Measurements from ENCODE around the gene GRM4.

Gene GRM4

DNA sequence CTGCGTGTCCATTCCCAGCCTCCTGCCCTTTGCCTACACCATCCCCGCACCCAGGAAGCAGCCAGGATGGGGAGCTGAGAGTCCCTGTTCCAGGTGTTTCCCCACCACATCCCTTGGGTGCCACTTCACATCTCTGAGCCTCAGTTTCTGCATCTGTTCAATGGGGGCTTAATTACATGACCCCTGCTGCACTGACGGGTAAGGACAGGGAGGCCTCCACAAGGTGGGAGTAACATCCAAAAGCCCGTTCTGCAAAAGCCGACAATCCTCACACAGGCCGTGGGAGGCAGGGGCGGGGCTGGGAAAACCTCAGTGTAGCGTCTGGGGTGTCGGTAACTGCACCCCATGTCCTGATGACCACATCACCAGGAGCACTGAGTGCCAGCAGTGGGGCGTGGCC is 41.3 kb downstream of the GRM4 start:
- no peak for DNase-seq

DNA sequence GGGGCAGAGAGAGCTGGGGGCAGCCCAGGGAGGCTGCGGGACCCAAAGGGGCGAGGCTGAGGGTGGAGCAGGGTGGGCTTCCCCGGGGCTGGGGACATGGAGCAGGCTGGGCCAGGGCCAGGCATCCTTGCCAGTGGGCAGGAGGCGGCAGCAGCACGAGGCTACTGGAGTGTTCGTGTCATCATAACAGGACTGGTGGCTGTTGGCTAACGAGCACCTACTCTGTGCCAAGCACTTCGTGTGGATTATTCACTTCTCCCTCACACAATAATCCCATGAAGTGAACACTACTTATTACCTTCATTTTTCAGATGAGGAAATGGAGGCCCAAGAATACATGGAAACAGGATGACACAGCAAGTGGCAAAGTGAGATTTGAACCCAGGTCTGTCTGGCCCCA is 41.7 kb downstream of the GRM4 start:
- DNase-seq = no peak

DNA sequence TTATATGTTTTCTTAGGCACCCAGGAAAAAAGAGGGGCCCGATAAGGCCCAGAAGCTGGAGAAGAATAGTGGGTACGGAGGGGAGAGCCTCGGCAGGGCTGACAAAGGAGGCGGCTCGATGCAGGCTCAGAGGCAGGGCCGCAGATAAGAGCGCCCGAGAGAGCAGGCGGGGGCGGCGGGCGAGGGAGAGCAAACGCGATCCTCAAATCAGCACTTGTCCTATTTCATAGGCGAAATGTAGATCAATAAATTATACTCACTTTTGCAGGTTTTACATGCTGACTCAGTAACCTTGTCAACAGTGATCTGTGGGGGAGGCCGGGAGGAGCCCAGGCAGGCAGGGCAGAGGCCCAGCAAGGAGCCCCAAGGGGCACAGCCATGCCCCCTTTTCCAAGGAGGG is 42.6 kb downstream of the GRM4 start:
- no peak for DNase-seq

DNA sequence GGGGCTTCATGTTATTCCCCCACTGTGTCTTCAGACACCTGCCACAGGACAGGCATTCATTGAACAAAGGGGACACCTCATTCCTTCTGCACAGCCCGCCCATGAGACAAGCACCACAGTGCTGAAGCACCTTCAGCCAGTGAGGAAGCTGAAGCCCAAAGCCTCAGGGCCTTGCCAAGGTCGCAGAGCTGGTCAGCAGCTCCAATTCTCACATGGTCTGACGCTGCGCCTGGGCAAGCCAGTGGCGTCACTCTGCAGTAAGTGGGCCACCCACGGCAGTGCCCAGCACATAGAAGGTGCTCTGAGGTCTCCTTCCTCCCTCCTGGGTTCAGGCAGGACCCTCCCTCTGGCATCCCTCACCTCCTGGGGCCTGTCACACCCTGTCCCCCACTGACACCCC is 43.2 kb downstream of the GRM4 start:
- no peak for DNase-seq

DNA sequence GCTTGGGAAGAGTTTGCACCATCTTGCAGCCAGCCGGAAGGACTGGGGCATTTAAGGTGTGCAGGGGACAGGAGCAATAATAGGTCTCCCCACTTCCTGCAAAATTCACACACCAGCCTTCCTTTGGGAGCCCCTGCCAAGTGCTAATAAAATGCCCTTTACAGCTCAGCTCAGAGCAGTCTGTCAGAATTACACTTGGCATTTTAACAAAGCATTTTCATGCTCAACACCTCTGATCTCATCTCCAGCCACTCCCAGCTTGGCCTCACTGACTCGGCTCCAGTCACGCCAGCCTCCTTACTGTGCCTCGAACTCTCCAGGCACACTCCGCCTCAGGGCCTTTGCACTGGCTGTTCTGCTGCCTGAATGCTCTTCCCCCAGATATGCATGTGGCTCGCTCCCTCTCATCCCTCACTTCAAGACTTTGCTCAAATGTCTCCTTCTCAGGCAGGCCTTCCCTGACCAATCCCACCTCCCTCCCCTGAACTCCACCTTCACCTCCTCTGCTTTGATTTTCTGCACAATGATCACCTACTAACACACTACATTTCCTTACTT is 43.7 kb downstream of the GRM4 start:
- DNase-seq = no peak

DNA sequence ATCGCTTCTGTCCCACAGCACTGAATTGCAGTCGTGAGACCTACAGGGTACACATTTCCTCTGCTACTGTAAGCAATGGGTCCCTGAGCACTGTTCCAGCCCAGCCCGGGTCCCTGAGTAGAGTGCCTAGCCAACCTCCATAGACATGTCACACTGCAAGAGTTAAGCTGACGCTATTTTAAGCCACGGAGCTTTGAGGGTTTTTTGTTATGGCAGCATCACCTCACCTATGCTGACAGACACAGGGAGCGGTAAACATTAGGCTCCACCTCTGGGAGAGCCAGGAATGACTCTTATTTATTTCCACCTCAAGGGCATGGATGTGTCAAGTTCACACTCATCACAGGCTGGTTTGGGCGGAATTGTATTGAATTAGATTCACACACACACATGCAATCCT is 45.1 kb downstream of the GRM4 start:
- DNase-seq = no peak

DNA sequence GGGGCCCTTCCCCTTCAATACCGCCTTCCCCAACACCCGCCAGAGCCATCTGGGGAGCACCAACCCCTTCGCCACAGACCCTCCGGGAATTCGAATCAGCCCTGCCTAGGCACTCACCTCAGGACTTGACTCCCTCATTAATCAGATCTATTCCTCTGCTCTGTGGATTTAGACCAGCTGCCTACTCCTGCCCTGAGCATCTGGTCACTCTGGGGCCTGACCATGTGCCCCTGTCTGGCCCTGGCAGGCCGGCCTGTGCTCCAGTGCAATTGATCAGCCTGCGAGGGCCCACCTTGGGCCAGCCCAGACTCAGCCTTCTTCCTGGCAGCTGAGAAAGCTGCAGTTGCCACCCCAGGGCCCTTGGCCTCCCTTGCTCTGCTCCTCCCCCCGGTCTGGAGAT is 46.0 kb downstream of the GRM4 start:
- DNase-seq = no peak

DNA sequence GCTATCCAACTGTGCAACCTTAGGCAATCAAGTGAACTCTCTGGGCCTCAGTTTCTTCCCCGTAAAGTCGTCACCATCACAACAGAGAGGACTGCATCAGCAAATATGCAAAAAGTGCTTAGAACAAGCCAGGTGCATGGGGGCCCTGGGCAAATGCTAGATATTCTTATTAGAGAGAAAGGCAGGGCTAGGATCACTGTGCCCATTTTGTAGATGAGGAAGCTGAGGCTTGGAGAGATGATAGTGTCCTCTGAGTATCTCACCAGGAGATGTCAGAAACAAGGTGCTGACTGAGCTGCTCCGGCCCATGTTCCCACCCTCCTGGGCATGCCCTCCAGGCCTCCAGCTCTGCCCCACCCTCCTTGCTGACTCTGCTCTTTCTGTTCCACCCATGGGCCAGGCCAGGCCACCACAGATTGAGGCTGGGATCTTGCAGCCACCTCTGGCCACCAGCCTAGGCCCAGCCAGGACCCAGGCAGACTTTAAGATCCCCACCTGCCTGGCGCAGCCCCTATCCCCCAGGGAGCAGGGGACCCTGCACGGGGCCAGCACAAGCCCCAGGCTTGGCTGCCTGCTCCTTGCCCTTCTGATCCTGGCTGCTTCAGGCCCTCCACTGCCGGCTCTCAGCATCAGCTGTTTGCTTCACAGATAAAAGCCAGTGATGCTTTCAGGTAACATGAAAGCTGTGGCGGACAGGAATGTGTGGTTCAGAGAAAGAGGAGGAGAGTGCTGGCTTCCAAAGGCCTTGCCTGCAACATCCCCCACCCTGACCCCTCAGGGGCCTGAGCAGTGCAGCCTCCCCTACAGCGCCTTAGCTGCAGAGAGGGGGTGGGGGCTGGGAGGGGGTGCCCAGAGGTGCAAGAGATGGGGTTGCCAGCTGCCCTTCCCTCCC is 47.6 kb downstream of the GRM4 start:
- DNase-seq = no peak

DNA sequence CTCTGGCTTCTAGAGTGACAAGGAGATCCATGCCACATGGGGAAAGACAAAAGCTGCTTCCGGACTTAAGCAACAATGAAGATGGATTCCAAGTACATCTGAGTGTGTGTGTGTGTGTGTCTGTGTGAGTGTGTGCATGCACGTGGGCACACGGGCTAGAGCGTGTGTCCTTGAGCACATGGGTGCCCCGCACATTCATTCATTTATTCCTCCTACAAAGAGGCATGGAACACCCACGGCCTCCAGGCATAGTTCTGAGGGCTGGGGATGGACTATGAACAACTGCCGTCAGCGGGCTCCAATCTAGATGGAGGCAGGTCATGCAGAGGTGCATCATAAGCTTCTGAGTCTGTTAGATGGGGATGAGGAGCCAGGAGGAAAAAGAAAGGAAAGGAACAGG is 49.1 kb downstream of the GRM4 start:
- DNase-seq = no peak

DNA sequence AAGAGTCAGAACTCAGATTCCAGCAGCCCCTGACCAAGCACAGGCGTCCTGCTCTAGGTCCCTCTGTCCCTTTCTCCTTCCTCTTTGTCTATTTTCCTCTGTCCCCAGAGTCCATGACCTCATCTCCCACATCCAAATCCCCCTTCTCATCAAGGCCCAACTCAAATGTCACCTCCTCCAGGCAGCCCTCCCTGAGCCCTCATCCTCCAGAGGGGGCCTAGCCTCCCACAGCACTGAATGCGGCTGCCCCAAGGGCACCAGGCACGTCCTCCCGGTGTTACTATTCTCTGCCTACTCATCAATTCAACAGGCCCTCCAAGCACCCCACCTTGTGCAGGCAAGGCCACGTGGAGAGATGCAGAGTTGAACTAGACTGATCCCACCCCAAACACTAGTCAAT is 49.7 kb downstream of the GRM4 start:
- DNase-seq = no peak

DNA sequence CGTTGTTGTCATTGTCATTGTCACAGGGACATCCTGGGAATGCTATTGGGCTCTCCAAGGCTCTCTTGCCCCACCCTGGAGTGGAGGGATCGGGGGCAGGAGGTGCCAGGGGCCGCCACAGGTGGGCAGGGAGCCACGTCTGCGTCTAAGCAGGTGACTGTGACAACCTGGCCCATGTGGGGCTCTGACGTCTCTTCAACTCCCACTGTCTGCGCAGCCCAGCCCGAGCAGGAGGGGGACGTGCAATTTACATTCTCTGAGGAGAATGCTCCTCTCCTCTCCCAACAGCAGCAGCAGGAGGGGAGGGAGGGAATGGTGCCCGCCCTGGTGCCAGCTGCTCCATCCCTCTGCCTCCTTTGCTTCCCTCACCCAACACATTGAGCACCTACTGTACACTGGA is 50.1 kb downstream of the GRM4 start:
- no peak for DNase-seq

DNA sequence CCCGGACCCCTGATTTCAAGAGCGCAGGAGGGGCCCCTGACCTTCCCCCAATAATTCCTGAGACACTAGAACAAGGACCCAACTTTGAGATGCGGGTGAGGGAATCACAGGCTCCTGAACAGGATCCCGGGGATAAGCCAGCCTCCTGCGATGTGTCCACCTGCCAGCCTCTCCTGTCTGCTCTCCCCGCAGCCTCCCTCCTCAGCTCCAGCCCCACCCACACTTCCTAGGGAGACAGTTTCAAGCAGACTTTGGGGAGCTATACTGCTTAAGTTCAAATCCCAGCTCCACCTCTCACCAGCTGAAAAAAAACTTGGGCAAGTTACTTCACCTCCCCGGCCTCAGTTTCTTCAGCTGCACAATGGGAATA is 50.8 kb downstream of the GRM4 start:
- no peak for DNase-seq

DNA sequence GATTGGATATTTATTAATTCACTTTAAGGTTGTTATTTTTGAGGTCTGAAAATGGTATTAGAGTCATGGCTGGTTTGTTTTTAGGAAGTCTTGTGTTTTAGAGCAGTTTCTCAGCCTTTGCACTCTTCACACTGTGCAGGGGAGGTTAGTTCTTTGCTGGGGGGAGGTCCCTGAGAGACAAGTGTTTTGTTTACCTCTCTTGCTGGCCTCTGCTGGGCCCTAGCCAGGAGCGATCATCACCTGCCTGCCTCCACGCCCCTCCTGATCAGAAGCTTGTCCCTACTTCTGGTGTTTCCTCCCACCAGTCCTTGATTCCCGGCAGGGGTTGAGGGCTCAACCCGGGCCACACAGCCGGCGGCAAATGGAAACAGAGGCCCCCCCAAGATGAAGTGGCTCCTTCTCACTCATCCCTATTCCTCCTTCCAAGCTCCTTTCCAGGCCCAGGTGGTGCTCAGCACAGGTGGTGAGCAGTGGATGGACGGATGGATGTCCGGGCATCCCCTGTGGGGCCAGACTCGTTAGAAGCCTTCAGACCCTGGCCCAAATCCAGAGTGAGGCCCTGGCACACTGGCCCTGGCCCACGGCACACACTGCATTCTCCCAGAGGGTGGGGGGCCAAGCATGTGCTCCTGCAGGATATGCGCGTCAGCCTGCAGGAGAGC is 51.3 kb downstream of the GRM4 start:
- no peak for DNase-seq

DNA sequence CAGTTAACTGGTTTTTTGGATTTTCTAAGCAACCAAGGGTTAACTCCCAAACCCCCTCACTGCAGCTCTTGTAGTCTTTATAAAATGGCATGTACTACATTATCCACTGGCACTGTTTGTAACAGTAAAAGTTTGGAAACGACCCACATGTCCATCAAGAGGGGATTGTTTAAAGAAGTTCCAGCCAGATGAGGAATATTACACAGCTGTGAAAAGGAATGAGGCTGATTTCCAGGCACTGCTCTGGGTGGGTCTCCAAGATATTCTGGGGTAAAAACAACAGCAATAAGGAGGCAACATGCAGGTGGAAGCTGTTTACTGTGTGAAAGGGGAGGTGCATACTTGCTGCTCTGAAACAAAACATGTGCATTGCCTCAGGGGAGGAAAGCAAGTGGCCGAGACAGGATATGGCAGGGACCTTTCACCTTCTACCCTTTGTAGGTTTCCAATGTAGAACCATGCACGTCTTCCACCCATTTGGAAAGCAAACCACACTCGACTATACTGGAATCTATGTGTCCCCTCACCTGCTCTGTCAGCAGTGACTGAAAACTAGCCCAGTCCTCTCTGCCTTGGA is 51.9 kb downstream of the GRM4 start:
- DNase-seq = no peak

DNA sequence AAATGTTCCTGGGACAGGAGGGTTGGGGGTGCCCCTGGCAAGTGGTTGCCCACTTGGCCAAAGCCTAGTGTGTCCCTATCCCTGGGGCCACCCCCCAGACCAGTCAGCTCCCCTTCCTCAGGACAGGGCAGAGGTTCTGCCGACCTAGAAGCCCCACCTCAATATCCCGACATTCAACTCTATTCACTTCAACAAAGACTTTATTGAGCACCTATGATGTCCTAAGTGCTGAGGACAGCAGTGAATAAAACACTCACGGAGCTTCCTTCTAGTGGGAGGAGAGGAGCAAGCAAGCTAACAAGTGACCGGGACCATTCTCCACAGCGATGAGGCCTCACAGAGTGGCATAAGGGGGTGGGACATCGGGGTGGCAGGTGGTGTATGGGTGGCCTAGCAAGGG is 52.7 kb downstream of the GRM4 start:
- DNase-seq = no peak

DNA sequence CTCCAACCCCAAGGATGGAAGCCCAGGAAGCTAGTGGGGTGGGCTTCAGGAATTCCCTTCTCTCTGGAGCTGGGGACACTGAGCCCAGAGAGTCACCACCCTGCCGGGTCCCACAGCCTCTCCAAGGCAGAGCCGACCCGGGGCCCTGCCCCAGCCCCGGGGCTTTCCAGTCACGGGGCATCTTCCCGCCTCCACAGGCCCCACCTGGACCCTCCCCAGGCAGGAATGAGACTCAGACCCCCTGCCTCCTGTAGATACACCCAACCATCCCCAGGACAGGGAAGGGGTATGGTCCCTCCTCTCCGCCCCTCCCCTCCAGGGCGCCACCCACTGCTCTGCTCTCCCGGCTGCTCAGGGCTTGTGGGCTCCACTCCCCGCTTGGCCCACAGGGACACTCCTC is 53.3 kb downstream of the GRM4 start:
- no peak for DNase-seq

DNA sequence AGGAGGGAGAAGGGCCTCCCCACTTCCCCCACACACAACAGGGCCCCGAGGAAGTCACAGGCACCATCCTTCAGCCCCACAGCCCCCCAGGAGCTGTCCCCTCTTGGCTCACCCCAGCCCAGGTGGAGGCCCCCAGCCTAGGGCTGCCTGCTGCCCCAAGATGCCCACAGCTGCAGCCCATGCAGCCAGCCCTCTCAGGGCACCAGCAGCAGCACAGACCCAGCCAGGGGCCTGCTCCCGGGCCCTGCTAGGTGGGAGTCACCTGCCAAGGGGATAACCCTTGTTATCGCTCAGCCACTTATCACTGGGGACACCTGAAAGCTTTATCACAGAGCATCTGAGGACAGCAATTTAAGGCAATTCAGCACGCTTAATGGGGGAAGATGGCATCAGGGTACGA is 55.0 kb downstream of the GRM4 start:
- no peak for DNase-seq

DNA sequence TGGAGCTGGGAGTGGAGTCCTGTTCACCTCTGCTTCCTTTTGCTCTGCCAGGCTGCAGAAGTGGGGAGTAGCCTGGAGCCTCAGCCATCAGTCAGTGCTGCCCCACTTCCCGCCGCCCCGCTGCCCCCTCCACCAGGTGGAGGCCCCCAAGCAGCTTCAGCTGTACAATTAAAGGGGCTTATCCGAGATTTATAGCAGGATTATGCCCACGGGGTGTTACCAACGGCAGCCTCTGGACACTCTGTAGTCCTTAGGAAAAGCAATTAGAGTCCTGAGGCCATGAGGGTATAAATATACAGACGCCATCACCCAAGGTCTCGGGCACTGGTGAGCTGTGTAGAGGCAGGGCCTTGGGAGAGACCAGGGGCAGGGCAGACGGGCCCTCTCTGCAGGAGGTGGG is 55.4 kb downstream of the GRM4 start:
- DNase-seq = no peak

DNA sequence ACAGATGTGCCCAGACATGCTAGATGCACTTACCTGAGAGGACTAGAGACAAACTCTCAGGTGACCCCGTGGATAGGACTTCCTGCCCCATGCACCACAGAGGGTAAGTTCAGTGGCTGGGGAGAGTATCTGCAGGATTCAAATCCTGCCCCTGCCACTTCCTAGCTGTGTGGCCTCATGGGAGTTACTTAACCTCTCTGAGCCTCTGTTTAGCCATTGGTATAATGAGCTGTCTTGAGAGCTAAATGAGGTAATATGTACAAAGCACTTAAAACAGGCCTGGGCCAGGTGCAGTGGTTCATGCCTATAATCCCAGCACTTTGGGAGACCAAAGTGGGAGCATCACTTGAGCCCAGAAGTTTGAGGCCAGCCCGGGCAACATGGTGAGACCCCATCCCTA is 59.3 kb downstream of the GRM4 start:
- DNase-seq = no peak

DNA sequence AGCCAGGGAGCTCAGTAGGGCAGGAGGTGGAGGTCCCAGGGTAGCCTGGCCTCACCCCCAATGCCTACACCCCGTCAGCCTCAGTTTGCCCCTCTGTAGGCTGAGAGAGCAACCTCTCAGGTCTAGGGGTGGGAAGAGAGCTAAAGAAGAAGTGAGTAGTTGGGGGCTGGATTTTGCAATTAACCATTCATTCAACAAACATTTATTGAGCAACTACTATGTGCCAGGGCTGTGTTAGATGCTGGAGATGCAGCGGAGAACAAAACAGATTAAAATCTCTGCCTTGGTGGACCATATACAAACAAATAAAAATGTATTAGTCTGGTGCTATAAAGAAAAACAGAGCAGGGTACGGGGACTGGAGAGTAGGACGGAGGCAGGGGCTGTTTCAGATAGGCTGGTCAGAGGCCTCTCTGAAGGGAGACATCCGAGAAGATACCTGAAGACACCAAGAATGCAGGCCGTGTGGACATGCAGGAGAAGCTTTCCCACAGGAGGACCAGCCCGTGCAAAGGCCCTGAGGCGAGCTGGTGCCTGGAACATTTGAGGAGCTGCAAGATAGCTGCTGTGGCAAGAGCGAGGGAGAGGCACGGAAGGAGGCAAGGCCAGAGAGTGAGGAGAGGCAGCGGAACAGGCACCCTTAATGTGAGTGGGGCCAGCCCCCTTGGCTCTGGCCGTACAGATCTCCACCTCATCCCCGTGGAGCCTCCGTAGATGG is 60.3 kb downstream of the GRM4 start:
- no peak for DNase-seq

DNA sequence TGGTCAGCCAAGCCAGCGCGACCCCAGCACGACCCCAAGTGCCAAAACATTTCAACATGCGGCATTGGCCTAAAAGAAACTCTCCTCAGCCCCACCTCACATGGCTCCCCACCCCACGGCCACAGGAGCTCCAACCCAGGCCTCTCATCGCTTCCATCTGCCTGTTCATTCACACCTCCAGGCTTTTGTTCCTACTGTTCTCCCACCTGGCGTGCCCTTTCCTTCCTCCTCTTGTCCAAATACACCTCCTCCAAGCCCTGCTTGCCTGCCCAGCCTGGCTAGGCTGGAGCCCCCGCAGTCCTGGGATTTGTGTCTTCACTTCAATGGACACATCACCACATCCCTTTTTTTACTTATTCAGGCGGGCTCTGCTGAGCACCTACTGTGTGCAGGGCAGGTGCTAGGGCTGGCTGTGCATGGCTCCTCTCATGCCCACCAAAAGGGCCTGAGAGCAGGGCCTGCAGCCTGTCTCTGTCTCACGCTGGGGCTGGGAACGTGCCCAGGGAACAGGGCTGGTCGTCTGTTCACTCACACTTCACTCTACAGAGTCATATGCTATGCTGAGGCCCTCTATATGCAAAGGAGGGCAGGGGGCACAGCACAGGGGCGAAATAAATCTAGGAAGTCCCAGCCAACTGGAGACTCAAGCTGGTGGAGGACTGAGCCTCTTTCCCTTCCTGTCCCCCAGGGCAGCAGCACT is 61.1 kb downstream of the GRM4 start:
- no peak for DNase-seq

DNA sequence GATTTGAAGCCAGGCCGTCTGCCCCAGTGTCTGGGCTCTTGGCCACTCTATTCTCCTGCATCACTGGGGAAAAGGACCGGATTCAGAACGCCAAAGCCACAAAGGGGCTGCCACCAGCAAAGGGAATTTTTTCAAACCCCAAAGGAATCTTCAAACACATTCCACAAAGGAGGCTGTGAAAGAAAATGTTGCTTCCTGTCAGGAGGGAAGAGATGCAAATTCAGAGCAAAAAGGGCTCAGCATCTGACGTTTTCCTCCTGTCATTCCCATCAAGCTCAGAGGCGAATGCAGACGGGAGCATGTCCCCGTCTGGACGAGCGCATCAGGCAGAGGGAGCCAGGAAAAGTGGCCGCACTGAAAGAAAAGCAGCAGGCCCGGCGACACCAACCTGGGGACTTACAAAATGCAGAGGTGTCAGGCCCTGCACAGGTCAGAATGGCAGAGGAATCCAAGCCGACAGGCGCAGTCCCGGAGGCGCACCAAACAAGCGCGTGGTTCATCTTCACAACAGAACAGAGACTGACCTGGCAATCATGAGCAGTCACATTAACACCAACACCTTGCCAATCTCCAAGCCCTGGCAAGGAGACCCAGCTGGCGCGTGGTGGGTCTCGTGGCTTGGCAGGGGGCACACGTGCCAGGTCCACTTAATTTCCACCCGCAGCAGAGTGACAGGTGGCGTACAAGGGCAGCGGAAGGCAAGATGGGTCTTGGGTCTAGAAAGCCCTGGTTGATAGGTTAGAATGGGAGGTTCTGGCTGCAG is 62.8 kb downstream of the GRM4 start:
- DNase-seq = no peak

All from NCI-H1930 (cell line).